ENCODE measurements around the gene RXRB. TPM values are rescaled to one million over a fixed set of nuclear protein-coding genes. Genes with fewer than 3 reads are reported as not detected.

RXRB gene
- total and polyA plus RNA-seq, 2 donors (not counting 3 experiments of a cell fraction or from before 2014, with no cell fraction given): 43.4 to 44.4 TPM

DNA sequence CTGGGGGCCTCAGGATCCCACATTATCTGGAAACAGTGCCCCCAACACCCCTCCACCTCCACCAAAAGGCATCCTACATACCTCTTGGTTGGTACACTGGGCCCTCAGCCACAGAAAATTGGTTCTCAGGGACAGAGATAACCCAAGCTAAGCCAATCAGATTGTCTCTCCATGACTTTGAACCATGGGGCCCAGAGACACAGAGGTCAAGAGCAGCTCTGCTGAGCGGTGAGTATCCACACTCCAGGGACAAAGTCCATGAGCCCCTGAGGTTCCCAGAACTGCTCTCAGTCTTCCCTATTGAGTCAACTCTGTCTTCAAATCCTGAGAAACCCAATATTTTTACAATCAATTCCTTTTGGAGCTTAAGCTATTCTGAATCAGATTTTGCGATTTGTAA, 43.5 kb downstream of the RXRB start:
- H3K4me1 ChIP-seq (ENCODE audit: control insufficient read depth, extremely low read depth, insufficient read depth, low read length): no peaks in the 10 kb centered on the region
- H3K9me3 ChIP-seq (replicated peaks; ENCODE audit: control insufficient read depth, insufficient read depth, low read length): no peaks in the 10 kb centered on the region
- intact Hi-C loops (cut with micrococcal nuclease): no loop called here
- H3K27me3 ChIP-seq (ENCODE audit: control insufficient read depth in 2 of 2, insufficient read depth in 2 of 2, low read length in 2 of 2): peaks cover 2 to 4% of the 10 kb centered on the region in 2 experiments
- FAIRE-seq (no peak), DNase-seq (ENCODE audit: low read depth, low spot score) (no peak)
- no peak overlapping the region for H3K9ac ChIP-seq (replicated peaks; ENCODE audit: extremely low read depth, insufficient read depth, low read length)
- ChIA-PET CTCF (interaction anchor here (6.6 kb wide), 1 partner anchor 91 kb away, joined by 99 read pairs; no protein-coding TSS in a partner anchor), POLR2A (no interaction called here)
- no TSS peak for BruUV-seq (replicated peaks)
- dilution Hi-C loops (cut with MboI; ENCODE audit: extremely low pct_ligation_motif_present, low sequenced_read_pairs): no loop called here
- H3K36me3 ChIP-seq (ENCODE audit: control insufficient read depth in 2 of 2, extremely low read depth in 1 of 2, insufficient read depth in 2 of 2, low read length in 2 of 2): no peaks in the 10 kb centered on the region
- no peaks in the 10 kb centered on the region for H3K9me1 ChIP-seq (replicated peaks; ENCODE audit: control insufficient read depth, extremely low read depth, insufficient read depth, low read length)
- no peak overlapping the region for H3K4me2 ChIP-seq (ENCODE audit: insufficient read depth, low read length)
- TF ChIP-seq, protein P1, sequence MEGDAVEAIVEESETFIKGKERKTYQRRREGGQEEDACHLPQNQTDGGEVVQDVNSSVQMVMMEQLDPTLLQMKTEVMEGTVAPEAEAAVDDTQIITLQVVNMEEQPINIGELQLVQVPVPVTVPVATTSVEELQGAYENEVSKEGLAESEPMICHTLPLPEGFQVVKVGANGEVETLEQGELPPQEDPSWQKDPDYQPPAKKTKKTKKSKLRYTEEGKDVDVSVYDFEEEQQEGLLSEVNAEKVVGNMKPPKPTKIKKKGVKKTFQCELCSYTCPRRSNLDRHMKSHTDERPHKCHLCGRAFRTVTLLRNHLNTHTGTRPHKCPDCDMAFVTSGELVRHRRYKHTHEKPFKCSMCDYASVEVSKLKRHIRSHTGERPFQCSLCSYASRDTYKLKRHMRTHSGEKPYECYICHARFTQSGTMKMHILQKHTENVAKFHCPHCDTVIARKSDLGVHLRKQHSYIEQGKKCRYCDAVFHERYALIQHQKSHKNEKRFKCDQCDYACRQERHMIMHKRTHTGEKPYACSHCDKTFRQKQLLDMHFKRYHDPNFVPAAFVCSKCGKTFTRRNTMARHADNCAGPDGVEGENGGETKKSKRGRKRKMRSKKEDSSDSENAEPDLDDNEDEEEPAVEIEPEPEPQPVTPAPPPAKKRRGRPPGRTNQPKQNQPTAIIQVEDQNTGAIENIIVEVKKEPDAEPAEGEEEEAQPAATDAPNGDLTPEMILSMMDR (IDR thresholded peaks at IDR 0.05; ENCODE audit: extremely low read depth in 1 of 2, insufficient read depth in 1 of 2, low read depth in 1 of 2, low read length in 2 of 2): no peak
- TF ChIP-seq FOS (IDR thresholded peaks at IDR 0.05; ENCODE audit: borderline replicate concordance, insufficient read depth, low read length) (no peak), MYC (IDR thresholded peaks at IDR 0.05; ENCODE audit: low read depth, low read length) (no peak), JUN (IDR thresholded peaks at IDR 0.05; ENCODE audit: borderline replicate concordance, insufficient read depth, insufficient read length, low read depth) (no peak), POLR2AphosphoS5 (IDR thresholded peaks at IDR 0.05; ENCODE audit: insufficient read depth, low read depth, low read length) (no peak), EZH2 (IDR thresholded peaks at IDR 0.05; ENCODE audit: borderline replicate concordance, low read depth, low read length, severe bottlenecking) (no peak), POLR2A (IDR thresholded peaks at IDR 0.05; ENCODE audit: low read depth, low read length) (no peak), GATA2 (IDR thresholded peaks at IDR 0.05; ENCODE audit: insufficient read depth, insufficient read length, low read depth, low read length) (no peak)
- TF ChIP-seq, protein P2, sequence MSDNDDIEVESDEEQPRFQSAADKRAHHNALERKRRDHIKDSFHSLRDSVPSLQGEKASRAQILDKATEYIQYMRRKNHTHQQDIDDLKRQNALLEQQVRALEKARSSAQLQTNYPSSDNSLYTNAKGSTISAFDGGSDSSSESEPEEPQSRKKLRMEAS (IDR thresholded peaks at IDR 0.05; ENCODE audit: insufficient read depth, insufficient read length): no peak
- no peak overlapping the region for H2AFZ ChIP-seq (ENCODE audit: low read depth, low read length)
- H4K20me1 ChIP-seq (replicated peaks; ENCODE audit: control insufficient read depth, extremely low read depth, insufficient read depth, low read length): no peaks in the 10 kb centered on the region
- no peaks in the 10 kb centered on the region for H3K79me2 ChIP-seq (ENCODE audit: control insufficient read depth, insufficient read depth, low read length)
- no peak overlapping the region for H3K4me3 ChIP-seq (replicated peaks in 1 of 3; ENCODE audit: insufficient read depth in 1 of 3, low read depth in 1 of 3, low read length in 3 of 3)
- H3K27ac ChIP-seq (ENCODE audit: insufficient read depth, low read depth, low read length): no peak overlapping the region
